ENCODE measurements around the gene IFT172.
"Not testable (repeated sequence)": the region's sequence is repeated elsewhere in the genome, so short reads cannot be mapped to it uniquely, and the experiment has no call there.

The IFT172 gene, protein sequence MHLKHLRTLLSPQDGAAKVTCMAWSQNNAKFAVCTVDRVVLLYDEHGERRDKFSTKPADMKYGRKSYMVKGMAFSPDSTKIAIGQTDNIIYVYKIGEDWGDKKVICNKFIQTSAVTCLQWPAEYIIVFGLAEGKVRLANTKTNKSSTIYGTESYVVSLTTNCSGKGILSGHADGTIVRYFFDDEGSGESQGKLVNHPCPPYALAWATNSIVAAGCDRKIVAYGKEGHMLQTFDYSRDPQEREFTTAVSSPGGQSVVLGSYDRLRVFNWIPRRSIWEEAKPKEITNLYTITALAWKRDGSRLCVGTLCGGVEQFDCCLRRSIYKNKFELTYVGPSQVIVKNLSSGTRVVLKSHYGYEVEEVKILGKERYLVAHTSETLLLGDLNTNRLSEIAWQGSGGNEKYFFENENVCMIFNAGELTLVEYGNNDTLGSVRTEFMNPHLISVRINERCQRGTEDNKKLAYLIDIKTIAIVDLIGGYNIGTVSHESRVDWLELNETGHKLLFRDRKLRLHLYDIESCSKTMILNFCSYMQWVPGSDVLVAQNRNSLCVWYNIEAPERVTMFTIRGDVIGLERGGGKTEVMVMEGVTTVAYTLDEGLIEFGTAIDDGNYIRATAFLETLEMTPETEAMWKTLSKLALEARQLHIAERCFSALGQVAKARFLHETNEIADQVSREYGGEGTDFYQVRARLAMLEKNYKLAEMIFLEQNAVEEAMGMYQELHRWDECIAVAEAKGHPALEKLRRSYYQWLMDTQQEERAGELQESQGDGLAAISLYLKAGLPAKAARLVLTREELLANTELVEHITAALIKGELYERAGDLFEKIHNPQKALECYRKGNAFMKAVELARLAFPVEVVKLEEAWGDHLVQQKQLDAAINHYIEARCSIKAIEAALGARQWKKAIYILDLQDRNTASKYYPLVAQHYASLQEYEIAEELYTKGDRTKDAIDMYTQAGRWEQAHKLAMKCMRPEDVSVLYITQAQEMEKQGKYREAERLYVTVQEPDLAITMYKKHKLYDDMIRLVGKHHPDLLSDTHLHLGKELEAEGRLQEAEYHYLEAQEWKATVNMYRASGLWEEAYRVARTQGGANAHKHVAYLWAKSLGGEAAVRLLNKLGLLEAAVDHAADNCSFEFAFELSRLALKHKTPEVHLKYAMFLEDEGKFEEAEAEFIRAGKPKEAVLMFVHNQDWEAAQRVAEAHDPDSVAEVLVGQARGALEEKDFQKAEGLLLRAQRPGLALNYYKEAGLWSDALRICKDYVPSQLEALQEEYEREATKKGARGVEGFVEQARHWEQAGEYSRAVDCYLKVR (N-terminal part only)

DNA sequence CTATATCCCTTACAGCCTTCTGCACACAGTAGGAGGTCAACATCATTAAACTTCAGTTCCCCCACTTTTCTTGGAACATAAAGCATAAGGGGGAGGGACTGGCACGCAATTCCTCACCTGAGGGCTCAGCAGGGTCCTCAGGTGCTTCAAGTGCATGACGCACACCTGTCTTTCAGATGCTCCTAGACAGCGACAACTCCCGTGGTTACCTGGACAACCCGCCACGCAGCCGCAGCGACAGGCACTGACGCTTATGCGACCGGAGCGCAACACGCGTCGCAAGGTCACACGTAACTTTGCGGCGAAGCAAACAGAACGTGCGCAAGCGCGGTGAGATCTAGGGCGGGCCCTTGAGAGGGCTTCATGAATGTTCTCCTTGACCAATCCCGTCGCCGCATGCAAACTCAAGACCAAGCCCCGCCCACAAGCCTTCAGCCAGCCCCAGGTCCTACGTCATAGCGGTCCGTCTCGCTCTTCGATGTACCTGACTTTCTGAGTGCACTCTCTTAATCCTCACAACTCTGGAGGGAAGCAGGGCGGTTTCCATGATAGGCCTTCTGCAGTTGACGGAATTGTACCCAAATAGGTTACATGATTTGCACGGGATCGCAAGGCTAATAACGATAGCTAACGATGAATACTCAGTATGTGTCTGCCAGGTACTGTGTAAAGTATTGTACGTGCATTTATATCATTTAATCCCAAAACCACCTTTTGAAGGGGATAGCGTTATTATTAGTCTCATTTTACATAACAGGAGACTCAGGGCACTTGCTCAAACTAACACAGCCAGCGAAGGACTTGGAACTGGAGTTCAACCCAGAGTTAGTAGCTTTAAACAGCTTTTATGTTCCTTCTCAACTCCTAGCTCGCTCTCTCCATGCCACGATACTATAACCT lies at the start of gene IFT172:
Gene IFT172 (minus strand): TSS at position 246 of the 900 bp plus-strand sequence. CDS start 90 bp downstream, at position 156.
- peak; percentile 98 for DNase-seq (ENCODE audit: low read depth, low spot score)
- H3K4me3 ChIP-seq (ENCODE audit: low read depth, low read length), result peak within 1 kb of the TSS; percentile 79
- no peak for TF ChIP-seq CTCF (IDR thresholded peaks at IDR 0.05; ENCODE audit: low read depth, low read length)
- in situ Hi-C loops (cut with HindIII; ENCODE audit: low sequenced_read_pairs), result no loop called here

- in situ Hi-C loops (cut with HindIII; ENCODE audit: low sequenced_read_pairs); H3K4me3 ChIP-seq (ENCODE audit: low read depth, low read length); DNase-seq (ENCODE audit: low read depth, low spot score): not testable (repeated sequence)
Observed at GRCh38 chr2:27538839-27539450, 49.4 kb upstream of the IFT172 start.

- in situ Hi-C loops (cut with HindIII; ENCODE audit: low sequenced_read_pairs), result no loop called here
- TF ChIP-seq CTCF (IDR thresholded peaks at IDR 0.05; ENCODE audit: low read depth, low read length), result no peak
- no peak for DNase-seq (ENCODE audit: low read depth, low spot score)
- H3K4me3 ChIP-seq (ENCODE audit: low read depth, low read length), result no peak overlapping the region
Observed at GRCh38 chr2:27537287-27537686, 47.7 kb upstream of the IFT172 start.

GRCh38 chr2:27531983-27532382 lies 42.4 kb upstream of the IFT172 start:
- in situ Hi-C loops (cut with HindIII; ENCODE audit: low sequenced_read_pairs), result no loop called here
- DNase-seq (ENCODE audit: low read depth, low spot score), result no peak
- no peak for TF ChIP-seq CTCF (IDR thresholded peaks at IDR 0.05; ENCODE audit: low read depth, low read length)
- no peak overlapping the region for H3K4me3 ChIP-seq (ENCODE audit: low read depth, low read length)

DNA sequence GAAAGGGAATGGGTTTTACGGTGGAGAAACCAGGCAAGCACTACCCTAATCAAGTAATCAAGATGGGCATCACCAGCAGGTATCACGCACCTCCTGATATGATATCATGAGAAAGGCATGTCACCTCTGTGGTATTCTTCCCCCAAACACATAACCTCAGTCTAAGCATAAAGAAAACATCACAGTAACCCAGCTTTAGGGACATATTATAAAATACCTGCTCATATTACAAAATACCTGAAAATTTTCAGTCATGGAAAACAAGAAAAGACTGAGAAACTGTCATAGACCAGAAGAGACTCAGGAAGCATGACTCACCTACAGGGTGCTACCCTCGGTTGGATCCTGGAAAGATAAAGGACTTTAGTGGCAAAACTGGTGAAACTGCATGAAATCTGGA lies 37.6 kb upstream of the IFT172 start:
- TF ChIP-seq CTCF (IDR thresholded peaks at IDR 0.05; ENCODE audit: low read depth, low read length), result no peak
- no peak overlapping the region for H3K4me3 ChIP-seq (ENCODE audit: low read depth, low read length)
- DNase-seq (ENCODE audit: low read depth, low spot score), result no peak

DNA sequence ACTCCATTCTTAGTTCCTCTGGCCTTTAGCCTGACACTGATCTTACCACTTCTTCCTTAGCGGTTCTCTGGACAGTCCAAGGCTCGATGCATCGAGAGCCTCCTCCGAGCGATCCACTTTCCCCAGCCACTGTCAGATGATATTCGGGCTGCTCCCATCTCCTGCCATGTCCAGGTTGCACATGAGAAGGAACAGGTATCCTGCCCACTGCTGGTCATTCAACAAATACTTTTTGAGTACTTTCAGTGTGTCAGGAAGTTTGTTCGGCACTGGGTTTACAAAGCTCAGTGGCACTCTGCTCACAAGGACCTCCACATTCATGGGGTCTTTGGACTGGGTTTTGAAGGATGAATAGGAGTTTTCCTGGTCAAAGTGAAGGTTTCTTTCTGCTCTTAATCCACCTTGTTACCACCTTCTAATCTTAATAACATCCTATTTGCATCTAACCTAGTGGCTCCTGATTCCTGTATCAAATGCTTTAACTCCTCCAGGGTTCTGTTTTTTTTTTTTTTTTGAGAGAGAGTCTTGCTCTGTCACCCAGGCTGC lies 32.9 kb upstream of the IFT172 start:
- H3K4me3 ChIP-seq (ENCODE audit: low read depth, low read length), result no peak overlapping the region
- TF ChIP-seq CTCF (IDR thresholded peaks at IDR 0.05; ENCODE audit: low read depth, low read length), result no peak
- in situ Hi-C loops (cut with HindIII; ENCODE audit: low sequenced_read_pairs), result no loop called here
- no peak for DNase-seq (ENCODE audit: low read depth, low spot score)

More for the DNA sequence above, 37.6 kb upstream of the IFT172 start:
- in situ Hi-C loops (cut with HindIII; ENCODE audit: low sequenced_read_pairs), result no loop called here

All from astrocyte of the spinal cord (primary cell).